ENCODE results near the gene DIPK2B. TPM values are rescaled to one million over a fixed set of nuclear protein-coding genes. Genes with fewer than 3 reads are reported as not detected.

Gene DIPK2B
- total and polyA plus RNA-seq, 4 donors = 0.61 to 24.8 (median 0.89) TPM

DNA sequence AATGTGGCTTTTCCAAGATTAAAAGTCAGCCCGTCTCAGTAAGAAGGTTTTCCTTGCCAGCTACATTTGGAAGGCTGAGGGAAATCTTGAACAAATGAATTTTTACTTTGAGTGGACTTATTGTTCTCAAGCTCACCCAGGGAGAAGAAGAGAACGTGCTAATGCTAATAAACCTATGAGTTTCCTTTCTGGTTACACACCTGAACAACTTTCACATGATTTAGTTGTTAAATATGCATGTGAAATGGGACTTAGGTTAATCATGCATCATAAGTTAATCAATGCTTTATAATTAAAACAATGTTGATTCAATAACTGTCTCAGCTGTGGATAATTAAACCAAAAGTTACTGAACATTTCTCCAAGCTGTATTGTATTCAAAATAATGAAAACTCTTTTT is 33.9 kb downstream of the DIPK2B start:
- no peak for DNase-seq (ENCODE audit: low spot score)
- Histone ChIP-seq H3K27ac (ENCODE audit: low read depth in 1 of 2, low read length in 2 of 2) (no peak overlapping the region), H3K4me3 (ENCODE audit: low read depth in 1 of 3, low read length in 3 of 3) (no peak overlapping the region), H3K9ac (ENCODE audit: low read depth in 1 of 2, low read length in 2 of 2) (no peak overlapping the region), H3K4me1 (ENCODE audit: control insufficient read depth in 4 of 4, insufficient read depth in 4 of 4, low read length in 3 of 4) (no peaks in the 10 kb centered on the region), H3K36me3 (ENCODE audit: control insufficient read depth in 4 of 4, insufficient read depth in 3 of 4, low read depth in 1 of 4, low read length in 3 of 4) (no peaks in the 10 kb centered on the region), H3K9me3 (ENCODE audit: control insufficient read depth in 4 of 4, low read length in 3 of 4) (peaks cover 0 to 1% (median 0%) of the 10 kb centered on the region in 4 donors), H3K27me3 (ENCODE audit: control insufficient read depth in 4 of 4, insufficient read depth in 4 of 4, low read length in 3 of 4) (peaks cover 0 to 3% (median 0%) of the 10 kb centered on the region in 4 donors)
- WGBS = 86% methylated on average over 2 of the region's 2 CpGs
- TF ChIP-seq, protein P1, sequence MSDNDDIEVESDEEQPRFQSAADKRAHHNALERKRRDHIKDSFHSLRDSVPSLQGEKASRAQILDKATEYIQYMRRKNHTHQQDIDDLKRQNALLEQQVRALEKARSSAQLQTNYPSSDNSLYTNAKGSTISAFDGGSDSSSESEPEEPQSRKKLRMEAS (IDR thresholded peaks at IDR 0.05) = no peak
- TF ChIP-seq TAF1 (conservative IDR thresholded peaks at IDR 0.05) (no peak), ZBTB33 (IDR thresholded peaks at IDR 0.05) (no peak), HNF4A (conservative IDR thresholded peaks at IDR 0.05) (no peak), YY1 (IDR thresholded peaks at IDR 0.05) (no peak), GABPA (IDR thresholded peaks at IDR 0.05 in 1 of 2, conservative IDR thresholded peaks at IDR 0.05 in 1 of 2) (no peak), FOXA1 (IDR thresholded peaks at IDR 0.05) (no peak)
- TF ChIP-seq, protein P2, sequence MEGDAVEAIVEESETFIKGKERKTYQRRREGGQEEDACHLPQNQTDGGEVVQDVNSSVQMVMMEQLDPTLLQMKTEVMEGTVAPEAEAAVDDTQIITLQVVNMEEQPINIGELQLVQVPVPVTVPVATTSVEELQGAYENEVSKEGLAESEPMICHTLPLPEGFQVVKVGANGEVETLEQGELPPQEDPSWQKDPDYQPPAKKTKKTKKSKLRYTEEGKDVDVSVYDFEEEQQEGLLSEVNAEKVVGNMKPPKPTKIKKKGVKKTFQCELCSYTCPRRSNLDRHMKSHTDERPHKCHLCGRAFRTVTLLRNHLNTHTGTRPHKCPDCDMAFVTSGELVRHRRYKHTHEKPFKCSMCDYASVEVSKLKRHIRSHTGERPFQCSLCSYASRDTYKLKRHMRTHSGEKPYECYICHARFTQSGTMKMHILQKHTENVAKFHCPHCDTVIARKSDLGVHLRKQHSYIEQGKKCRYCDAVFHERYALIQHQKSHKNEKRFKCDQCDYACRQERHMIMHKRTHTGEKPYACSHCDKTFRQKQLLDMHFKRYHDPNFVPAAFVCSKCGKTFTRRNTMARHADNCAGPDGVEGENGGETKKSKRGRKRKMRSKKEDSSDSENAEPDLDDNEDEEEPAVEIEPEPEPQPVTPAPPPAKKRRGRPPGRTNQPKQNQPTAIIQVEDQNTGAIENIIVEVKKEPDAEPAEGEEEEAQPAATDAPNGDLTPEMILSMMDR (IDR thresholded peaks at IDR 0.05; ENCODE audit: low read depth, low read length, missing input control) = no peak

DNA sequence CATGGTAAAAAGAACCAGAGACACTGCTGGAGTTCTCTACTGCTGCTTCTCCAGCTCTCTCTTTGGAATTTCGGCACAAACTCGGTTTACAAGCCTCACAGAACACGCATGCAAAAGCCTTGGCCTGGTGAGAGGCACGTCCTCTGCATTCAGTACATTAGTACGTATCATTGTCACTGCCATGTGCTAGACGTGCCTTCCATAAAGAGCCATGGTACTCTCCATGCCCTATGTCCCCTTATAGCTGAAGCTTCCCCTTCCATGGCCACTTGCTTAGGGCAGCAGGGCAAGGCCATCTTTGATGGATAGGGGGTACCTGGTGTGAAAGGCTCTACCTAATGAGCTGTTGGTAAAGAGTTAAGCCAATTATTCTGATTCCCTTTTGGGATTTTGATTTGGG is 35.0 kb downstream of the DIPK2B start:
- Histone ChIP-seq H3K4me1 (ENCODE audit: control insufficient read depth in 4 of 4, insufficient read depth in 4 of 4, low read length in 3 of 4) (no peaks in the 10 kb centered on the region), H3K27me3 (ENCODE audit: control insufficient read depth in 4 of 4, insufficient read depth in 4 of 4, low read length in 3 of 4) (peaks cover 0 to 3% (median 0%) of the 10 kb centered on the region in 4 donors), H3K4me3 (ENCODE audit: low read depth in 1 of 3, low read length in 3 of 3) (no peak overlapping the region), H3K9me3 (ENCODE audit: control insufficient read depth in 4 of 4, low read length in 3 of 4) (peaks cover 0 to 6% (median 0%) of the 10 kb centered on the region in 4 donors), H3K36me3 (ENCODE audit: control insufficient read depth in 4 of 4, insufficient read depth in 3 of 4, low read depth in 1 of 4, low read length in 3 of 4) (no peaks in the 10 kb centered on the region), H3K27ac (ENCODE audit: low read depth in 1 of 2, low read length in 2 of 2) (no peak overlapping the region), H3K9ac (ENCODE audit: low read depth in 1 of 2, low read length in 2 of 2) (no peak overlapping the region)
- 96% methylated on average over 6 of the region's 6 CpGs for WGBS
- no peak for DNase-seq (ENCODE audit: low spot score)
- TF ChIP-seq, protein P1 (IDR thresholded peaks at IDR 0.05) = no peak
- no peak for TF ChIP-seq HNF4G (IDR thresholded peaks at IDR 0.05)
- TF ChIP-seq, protein P2 (IDR thresholded peaks at IDR 0.05; ENCODE audit: low read depth, low read length, missing input control) = no peak
- TF ChIP-seq JUND (IDR thresholded peaks at IDR 0.05) = no peak
- no peak for TF ChIP-seq RXRA (IDR thresholded peaks at IDR 0.05)
- TF ChIP-seq ZBTB33 (IDR thresholded peaks at IDR 0.05) = no peak
- no peak for TF ChIP-seq HNF4A (conservative IDR thresholded peaks at IDR 0.05)
- TF ChIP-seq FOXA2 (IDR thresholded peaks at IDR 0.05) = no peak
- TF ChIP-seq TAF1 (conservative IDR thresholded peaks at IDR 0.05) = no peak
- TF ChIP-seq GABPA (IDR thresholded peaks at IDR 0.05 in 1 of 2, conservative IDR thresholded peaks at IDR 0.05 in 1 of 2) = no peak
- no peak for TF ChIP-seq YY1 (IDR thresholded peaks at IDR 0.05)
- TF ChIP-seq EGR1 (IDR thresholded peaks at IDR 0.05; ENCODE audit: low read depth in 2 of 2) = no peak
- no peak for TF ChIP-seq FOXA1 (IDR thresholded peaks at IDR 0.05)
- no peak for TF ChIP-seq SP1 (IDR thresholded peaks at IDR 0.05)
- TF ChIP-seq, protein P3, sequence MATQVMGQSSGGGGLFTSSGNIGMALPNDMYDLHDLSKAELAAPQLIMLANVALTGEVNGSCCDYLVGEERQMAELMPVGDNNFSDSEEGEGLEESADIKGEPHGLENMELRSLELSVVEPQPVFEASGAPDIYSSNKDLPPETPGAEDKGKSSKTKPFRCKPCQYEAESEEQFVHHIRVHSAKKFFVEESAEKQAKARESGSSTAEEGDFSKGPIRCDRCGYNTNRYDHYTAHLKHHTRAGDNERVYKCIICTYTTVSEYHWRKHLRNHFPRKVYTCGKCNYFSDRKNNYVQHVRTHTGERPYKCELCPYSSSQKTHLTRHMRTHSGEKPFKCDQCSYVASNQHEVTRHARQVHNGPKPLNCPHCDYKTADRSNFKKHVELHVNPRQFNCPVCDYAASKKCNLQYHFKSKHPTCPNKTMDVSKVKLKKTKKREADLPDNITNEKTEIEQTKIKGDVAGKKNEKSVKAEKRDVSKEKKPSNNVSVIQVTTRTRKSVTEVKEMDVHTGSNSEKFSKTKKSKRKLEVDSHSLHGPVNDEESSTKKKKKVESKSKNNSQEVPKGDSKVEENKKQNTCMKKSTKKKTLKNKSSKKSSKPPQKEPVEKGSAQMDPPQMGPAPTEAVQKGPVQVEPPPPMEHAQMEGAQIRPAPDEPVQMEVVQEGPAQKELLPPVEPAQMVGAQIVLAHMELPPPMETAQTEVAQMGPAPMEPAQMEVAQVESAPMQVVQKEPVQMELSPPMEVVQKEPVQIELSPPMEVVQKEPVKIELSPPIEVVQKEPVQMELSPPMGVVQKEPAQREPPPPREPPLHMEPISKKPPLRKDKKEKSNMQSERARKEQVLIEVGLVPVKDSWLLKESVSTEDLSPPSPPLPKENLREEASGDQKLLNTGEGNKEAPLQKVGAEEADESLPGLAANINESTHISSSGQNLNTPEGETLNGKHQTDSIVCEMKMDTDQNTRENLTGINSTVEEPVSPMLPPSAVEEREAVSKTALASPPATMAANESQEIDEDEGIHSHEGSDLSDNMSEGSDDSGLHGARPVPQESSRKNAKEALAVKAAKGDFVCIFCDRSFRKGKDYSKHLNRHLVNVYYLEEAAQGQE (IDR thresholded peaks at IDR 0.05) = no peak
- TF ChIP-seq NR2F2 (IDR thresholded peaks at IDR 0.05) = no peak
- TF ChIP-seq, protein P4, sequence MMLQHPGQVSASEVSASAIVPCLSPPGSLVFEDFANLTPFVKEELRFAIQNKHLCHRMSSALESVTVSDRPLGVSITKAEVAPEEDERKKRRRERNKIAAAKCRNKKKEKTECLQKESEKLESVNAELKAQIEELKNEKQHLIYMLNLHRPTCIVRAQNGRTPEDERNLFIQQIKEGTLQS (IDR thresholded peaks at IDR 0.05) = no peak
- TF ChIP-seq RAD21 (IDR thresholded peaks at IDR 0.05) = no peak
